Measurements from ENCODE around the gene LRRC15. TPM values are rescaled to one million over a fixed set of nuclear protein-coding genes. Genes with fewer than 3 reads are reported as not detected.

Gene LRRC15
- total RNA-seq, 1 experiment from 2014 or later = 9.6 TPM

GRCh38 chr3:194364314-194364651, 5.3 kb downstream of the LRRC15 start:
- DNase-seq (ENCODE audit: low read depth) = no peak

- no peak for DNase-seq (ENCODE audit: low read depth)
Measured at GRCh38 chr3:194360568-194360967, 9.0 kb downstream of the LRRC15 start.

- no peak for DNase-seq (ENCODE audit: low read depth)
Measured at GRCh38 chr3:194357681-194358080, 11.9 kb downstream of the LRRC15 start.

- no peak for DNase-seq (ENCODE audit: low read depth)
Measured at GRCh38 chr3:194355379-194355778, 14.2 kb downstream of the LRRC15 start.

GRCh38 chr3:194354315-194354714, 15.2 kb downstream of the LRRC15 start:
- DNase-seq (ENCODE audit: low read depth) = no peak

GRCh38 chr3:194352667-194353246, 16.8 kb downstream of the LRRC15 start:
- DNase-seq (ENCODE audit: low read depth) = no peak

GRCh38 chr3:194351952-194352536, 17.5 kb downstream of the LRRC15 start:
- DNase-seq (ENCODE audit: low read depth) = no peak

- no peak for DNase-seq (ENCODE audit: low read depth)
Measured at GRCh38 chr3:194351080-194351672, 18.4 kb downstream of the LRRC15 start, which contains the start of gene CPN2. Gene CPN2 (minus strand): TSS chr3:194351328. CDS start chr3:194342702, 8,626 bp downstream.

- DNase-seq (ENCODE audit: low read depth) = no peak
Measured at GRCh38 chr3:194350726-194351071, 18.8 kb downstream of the LRRC15 start.

- no peak for DNase-seq (ENCODE audit: low read depth)
Measured at GRCh38 chr3:194348354-194348753, 21.2 kb downstream of the LRRC15 start.

GRCh38 chr3:194346621-194347020, 22.9 kb downstream of the LRRC15 start:
- DNase-seq (ENCODE audit: low read depth) = no peak

GRCh38 chr3:194346035-194346434, 23.5 kb downstream of the LRRC15 start:
- DNase-seq (ENCODE audit: low read depth) = no peak

GRCh38 chr3:194344012-194344411, 25.5 kb downstream of the LRRC15 start:
- peak; percentile 56 for DNase-seq (ENCODE audit: low read depth)

GRCh38 chr3:194343561-194343893, 26.0 kb downstream of the LRRC15 start:
- no peak for DNase-seq (ENCODE audit: low read depth)

GRCh38 chr3:194342861-194343560, 26.5 kb downstream of the LRRC15 start:
- DNase-seq (ENCODE audit: low read depth) = peak; percentile 35

GRCh38 chr3:194340757-194341400, 28.7 kb downstream of the LRRC15 start:
- DNase-seq (ENCODE audit: low read depth) = no peak

- no peak for DNase-seq (ENCODE audit: low read depth)
Measured at GRCh38 chr3:194339840-194340239, 29.7 kb downstream of the LRRC15 start.

GRCh38 chr3:194339356-194339755, 30.2 kb downstream of the LRRC15 start:
- DNase-seq (ENCODE audit: low read depth) = no peak

GRCh38 chr3:194337965-194338753, 31.4 kb downstream of the LRRC15 start:
- DNase-seq (ENCODE audit: low read depth) = no peak

- no peak for DNase-seq (ENCODE audit: low read depth)
Measured at GRCh38 chr3:194336601-194337355, 32.8 kb downstream of the LRRC15 start.

- no peak for DNase-seq (ENCODE audit: low read depth)
Measured at GRCh38 chr3:194333981-194334320, 35.6 kb downstream of the LRRC15 start.

All from M059J (cell line).